Spinal cord (tissue), 10 donors: ENCODE results near the gene FXYD6. TPM values are rescaled to one million over a fixed set of nuclear protein-coding genes. Genes with fewer than 3 reads are reported as not detected.
A peak's percentile ranks its signal among the peaks of the same experiment; 100 is the strongest.

Experiments
- DNase-seq, 6 donors: peaks; one replicate each; pipeline versions ENCODE4 v3.0.0 to v3.0.0-alpha.2; 2013 to 2015; ENCODE audit warnings: low spot score in 6 of 6, low read depth in 4 of 6
- H3K27ac ChIP-seq: one replicate; pipeline ENCODE4 v1.5.1; 2013; ENCODE audit warnings: low read depth, low read length, control low read depth
- H3K27me3 ChIP-seq: one replicate; pipeline ENCODE4 v1.6.1; 2013; ENCODE audit warnings: low read length; ENCODE audit not compliant: control insufficient read depth, insufficient read depth
- H3K36me3 ChIP-seq: one replicate; pipeline ENCODE4 v1.6.1; 2013; ENCODE audit warnings: low read length; ENCODE audit not compliant: control insufficient read depth, insufficient read depth
- H3K4me1 ChIP-seq: one replicate; pipeline ENCODE4 v1.6.1; 2013; ENCODE audit warnings: low read length; ENCODE audit not compliant: control insufficient read depth, insufficient read depth
- H3K4me3 ChIP-seq: one replicate; pipeline ENCODE4 v1.5.1; 2013; ENCODE audit warnings: low read depth, low read length, control low read depth
- H3K9me3 ChIP-seq: one replicate; pipeline ENCODE4 v1.6.1; 2013; ENCODE audit warnings: low read length; ENCODE audit not compliant: control insufficient read depth, insufficient read depth
- WGBS: methylation state at CpG from one replicate; pipeline ENCODE4 v1.1.5; 2013; ENCODE audit warnings: missing lambda C conversion rate; ENCODE audit not compliant: insufficient coverage; 5-methylcytosine and 5-hydroxymethylcytosine counted together
- polyA plus RNA-seq, 2 donors: library from polyadenylated mRNA; unstranded; fragments of 120-200 nt; gene quantifications; one replicate each; pipeline ENCODE4 v1.2.1, GENCODE V29; 2013; ENCODE audit not compliant: insufficient read length in 2 of 2
- total RNA-seq, 2 donors: library from RNA; depleted of rRNA in 1 of 2; stranded (reverse); fragments of 120-200 nt in 1 of 2; fragments of >200 nt in 1 of 2; gene quantifications; one replicate each; pipeline versions ENCODE4 v1.2.3 to v1.2.4, GENCODE V29; 2013 to 2014
- donor health status: healthy.

The FXYD6 gene
- total and polyA plus RNA-seq, 4 donors, result 98.7 to 772 (median 490) TPM

- Histone ChIP-seq H3K4me1 (no peaks in the 10 kb centered on the region), H3K27me3 (no peaks in the 10 kb centered on the region), H3K4me3 (no peak overlapping the region), H3K9me3 (peaks cover 2% of the 10 kb centered on the region), H3K36me3 (no peaks in the 10 kb centered on the region), H3K27ac (no peak overlapping the region)
- no peak for DNase-seq
- WGBS, result no CpG with 5 or more reads among the region's 2 CpGs
These were observed 14.9 kb upstream of the FXYD6 start for GRCh38 chr11:117891362-117891761.

DNA sequence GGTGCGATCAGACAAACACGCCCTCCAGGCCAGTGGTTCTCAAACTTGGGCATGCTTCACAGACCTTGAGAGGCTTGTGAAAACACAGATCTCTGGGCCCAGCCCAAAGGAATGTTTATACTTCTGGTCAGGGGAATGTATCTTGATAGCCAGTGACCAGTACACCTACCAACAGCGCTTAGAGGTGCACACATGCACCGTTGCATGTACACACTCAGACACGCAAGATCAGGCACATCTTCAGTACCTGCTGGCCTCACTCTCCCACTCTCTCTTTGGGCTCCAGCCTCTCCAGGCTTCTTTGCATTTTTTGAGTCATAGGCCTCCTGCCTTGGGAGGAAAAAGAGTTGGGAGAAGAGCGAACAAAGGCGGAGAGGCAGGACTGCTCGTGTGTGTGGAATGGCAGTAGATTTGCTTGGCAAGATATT, 11.7 kb upstream of the FXYD6 start:
- no peak for DNase-seq
- Histone ChIP-seq H3K4me3 (no peak overlapping the region), H3K36me3 (no peaks in the 10 kb centered on the region), H3K27me3 (no peaks in the 10 kb centered on the region), H3K9me3 (peaks cover 2% of the 10 kb centered on the region), H3K4me1 (peaks cover 10% of the 10 kb centered on the region), H3K27ac (no peak overlapping the region)
- WGBS, result 89% methylated on average over 4 of the region's 8 CpGs

DNA sequence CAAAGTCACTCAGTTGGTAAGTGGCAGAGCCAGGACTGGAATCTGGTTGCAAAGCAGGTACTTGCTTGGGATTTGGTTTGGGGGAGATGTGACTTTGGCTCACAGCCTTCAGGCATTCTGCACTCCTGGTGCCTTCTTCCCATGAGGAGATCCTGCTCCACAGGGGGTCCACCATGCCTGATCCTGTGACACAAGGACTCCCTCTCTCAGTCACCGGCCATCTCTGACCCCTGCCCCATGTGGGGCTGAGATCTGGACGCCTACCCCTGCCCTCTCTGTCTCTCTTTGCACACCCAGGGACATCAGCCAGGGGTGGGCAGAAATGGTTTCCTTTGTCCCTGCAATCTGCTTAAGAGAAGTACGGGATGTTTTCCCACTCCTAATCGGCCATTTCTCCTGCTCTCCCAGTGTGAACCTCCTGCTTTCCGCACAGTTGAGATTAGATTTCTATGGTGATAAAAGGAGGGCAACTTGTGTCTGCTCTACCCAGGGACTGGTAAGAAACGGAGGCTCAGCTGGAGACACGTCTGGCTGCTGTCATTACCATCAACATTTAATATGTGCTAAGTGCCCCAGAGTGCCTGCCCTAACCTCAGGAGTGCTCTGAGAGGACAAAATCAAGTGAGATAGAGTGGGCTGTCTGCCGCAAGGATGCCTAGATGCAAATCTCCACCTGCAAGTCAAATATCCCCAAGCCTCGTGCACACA, 11.1 kb upstream of the FXYD6 start:
- peak in 1 of 6 donors; percentile 62 for DNase-seq
- Histone ChIP-seq H3K4me3 (no peak overlapping the region), H3K36me3 (no peaks in the 10 kb centered on the region), H3K27ac (no peak overlapping the region), H3K4me1 (peaks cover 10% of the 10 kb centered on the region), H3K9me3 (no peaks in the 10 kb centered on the region), H3K27me3 (no peaks in the 10 kb centered on the region)
- 63% methylated on average over 4 of the region's 9 CpGs for WGBS

GRCh38 chr11:117885777-117886176, 9.3 kb upstream of the FXYD6 start:
- peak in 2 of 6 donors; percentile 21 to 67 for DNase-seq
- WGBS, result 38% methylated on average over 9 of the region's 11 CpGs
- Histone ChIP-seq H3K4me1 (peaks cover 10% of the 10 kb centered on the region), H3K36me3 (no peaks in the 10 kb centered on the region), H3K4me3 (no peak overlapping the region), H3K9me3 (no peaks in the 10 kb centered on the region), H3K27ac (peak overlapping the region; percentile 48), H3K27me3 (no peaks in the 10 kb centered on the region)

GRCh38 chr11:117884994-117885393, 8.5 kb upstream of the FXYD6 start:
- no peak overlapping the region for H3K4me3 ChIP-seq
- no peaks in the 10 kb centered on the region for H3K27me3 ChIP-seq
- no peak overlapping the region for H3K27ac ChIP-seq
- no peaks in the 10 kb centered on the region for H3K9me3 ChIP-seq
- DNase-seq, result no peak
- H3K4me1 ChIP-seq, result peaks cover 10% of the 10 kb centered on the region
- WGBS, result 88% methylated on average over 6 of the region's 7 CpGs
- H3K36me3 ChIP-seq, result no peaks in the 10 kb centered on the region

GRCh38 chr11:117883063-117883462, 6.6 kb upstream of the FXYD6 start:
- no peaks in the 10 kb centered on the region for H3K36me3 ChIP-seq
- WGBS, result 60% methylated on average over 1 of the region's 3 CpGs
- no peak for DNase-seq
- H3K27me3 ChIP-seq, result no peaks in the 10 kb centered on the region
- H3K4me1 ChIP-seq, result peaks cover 10% of the 10 kb centered on the region
- no peaks in the 10 kb centered on the region for H3K9me3 ChIP-seq
- H3K27ac ChIP-seq, result no peak overlapping the region
- no peak overlapping the region for H3K4me3 ChIP-seq

DNA sequence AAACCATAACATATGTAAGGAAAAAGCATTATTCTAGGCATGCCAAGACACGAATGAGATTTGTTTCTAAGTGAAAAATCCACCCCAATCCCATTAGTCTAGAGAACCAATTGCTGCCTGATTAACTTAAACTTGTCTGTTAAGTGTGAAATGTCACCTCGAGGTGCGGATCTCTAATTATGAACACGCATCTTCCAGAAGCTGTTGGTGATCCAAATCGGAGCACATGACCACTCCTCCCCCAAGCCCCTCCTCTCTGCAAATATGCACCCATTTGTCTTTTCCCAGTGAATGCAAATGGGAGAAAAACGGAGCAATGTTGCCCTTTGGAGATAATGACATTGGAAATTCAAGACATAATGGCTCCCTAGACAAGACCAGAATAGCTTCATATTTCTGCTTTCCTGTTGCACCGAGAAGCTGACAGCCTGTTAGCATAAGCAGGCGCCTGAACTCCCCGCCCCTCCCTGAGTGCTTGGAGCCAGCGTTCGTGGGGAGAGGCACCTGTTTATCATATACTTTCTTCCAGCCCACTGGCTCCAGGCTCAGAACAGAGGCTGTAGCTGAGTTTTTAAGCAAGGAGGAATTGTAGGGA, 6.0 kb upstream of the FXYD6 start:
- Histone ChIP-seq H3K4me3 (no peak overlapping the region), H3K27me3 (no peaks in the 10 kb centered on the region), H3K9me3 (no peaks in the 10 kb centered on the region), H3K4me1 (peaks cover 16% of the 10 kb centered on the region), H3K36me3 (no peaks in the 10 kb centered on the region), H3K27ac (no peak overlapping the region)
- DNase-seq, result peak in 2 of 6 donors; percentile 74 to 82
- 19% methylated on average over 6 of the region's 11 CpGs for WGBS

DNA sequence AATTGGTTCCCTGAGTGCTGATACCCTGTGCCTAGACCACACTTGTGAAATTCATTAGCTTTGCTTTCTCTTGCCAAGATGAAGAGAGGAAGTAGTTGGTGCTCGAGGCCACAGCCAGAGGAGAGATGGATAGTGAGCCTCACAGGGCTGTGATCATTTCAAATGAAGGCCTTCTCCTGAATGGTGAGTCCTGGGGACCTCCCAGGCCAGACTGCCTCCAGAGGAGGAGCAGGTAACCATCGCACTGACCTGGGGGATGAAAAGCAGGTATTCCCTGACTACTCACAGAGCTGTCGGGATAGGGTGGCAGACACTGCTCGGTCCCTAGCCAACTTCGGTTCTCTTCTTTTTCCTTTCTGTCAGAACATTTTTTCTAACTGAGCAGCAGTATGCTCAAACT, 4.8 kb upstream of the FXYD6 start:
- peaks cover 24% of the 10 kb centered on the region for H3K4me1 ChIP-seq
- no peak overlapping the region for H3K27ac ChIP-seq

DNA sequence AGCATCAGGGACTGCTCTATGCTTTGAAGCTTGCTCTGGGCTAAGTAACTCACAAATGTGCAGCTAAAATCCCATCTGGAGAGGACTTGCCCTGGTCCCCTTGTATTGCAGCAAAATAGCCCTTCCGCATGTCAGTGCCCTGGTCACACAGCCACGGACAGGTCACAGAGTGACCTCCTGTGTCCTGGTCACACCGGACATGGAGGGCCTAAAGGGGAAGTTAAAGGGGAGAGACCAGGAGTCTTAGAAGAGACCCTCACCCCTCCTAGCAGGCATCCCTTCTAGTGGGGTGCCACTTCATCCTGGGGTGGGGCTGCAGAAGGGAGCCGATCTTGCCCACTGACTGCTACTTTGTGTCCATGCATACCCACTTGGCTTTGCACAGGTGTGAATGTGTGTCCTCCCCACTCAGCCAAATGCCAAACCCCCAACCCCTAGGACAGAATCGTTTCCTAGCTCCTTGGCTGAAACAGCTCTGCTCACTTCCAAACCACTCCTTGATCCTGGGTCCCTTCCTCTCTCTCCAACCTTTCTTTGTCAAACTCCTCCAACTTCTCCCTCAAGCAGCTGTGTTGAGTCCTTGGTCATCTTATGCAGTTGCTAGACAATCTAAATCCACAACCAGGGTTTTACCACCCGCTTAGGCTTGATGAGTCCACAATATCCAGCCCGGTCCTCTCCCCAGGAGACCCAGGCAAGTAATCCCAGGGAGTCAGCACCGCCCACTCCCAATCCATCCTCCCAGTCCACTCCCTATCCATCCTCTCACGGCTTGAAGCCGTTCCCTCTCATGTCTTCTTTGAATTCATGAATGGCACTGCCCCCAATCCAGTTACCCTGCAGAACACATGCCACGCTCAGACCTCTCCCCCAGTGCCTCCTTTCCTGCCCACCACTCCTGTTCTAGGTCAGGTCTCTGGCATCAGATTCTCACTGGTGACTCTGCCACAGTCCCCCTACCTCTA, 3.3 kb upstream of the FXYD6 start:
- Histone ChIP-seq H3K27ac (no peak overlapping the region), H3K9me3 (no peaks in the 10 kb centered on the region), H3K4me3 (no peak overlapping the region), H3K4me1 (peaks cover 27% of the 10 kb centered on the region), H3K27me3 (no peaks in the 10 kb centered on the region), H3K36me3 (no peaks in the 10 kb centered on the region)
- WGBS, result 78% methylated on average over 11 of the region's 11 CpGs
- no peak for DNase-seq

More for the DNA sequence above, 4.8 kb upstream of the FXYD6 start:
- DNase-seq, result no peak
- Histone ChIP-seq H3K9me3 (no peaks in the 10 kb centered on the region), H3K27me3 (no peaks in the 10 kb centered on the region), H3K4me3 (no peak overlapping the region), H3K36me3 (no peaks in the 10 kb centered on the region)
- 96% methylated on average over 5 of the region's 5 CpGs for WGBS
